Keratinocyte (primary cell): ENCODE results near the gene C14orf119. TPM values are rescaled to one million over a fixed set of nuclear protein-coding genes. Genes with fewer than 3 reads are reported as not detected.

ENCODE experiments used
- DNase-seq: peaks from one replicate; pipeline ENCODE4 v3.0.0-alpha.2; 2011; ENCODE audit warnings: low read depth, missing footprints, low spot score
- FAIRE-seq: peaks from 2 replicates; lab custom pipeline; 2011; peaks lifted over from hg19 to GRCh38; lab: Jason Lieb, UNC
- H2AFZ ChIP-seq: 2 replicates; pipeline ENCODE4 v1.6.0; 2012; ENCODE audit warnings: low read length, control low read depth, inconsistent platforms; ENCODE audit not compliant: control insufficient read depth
- H3K27ac ChIP-seq: 2 replicates; pipeline ENCODE4 v1.5.1; 2011; ENCODE audit warnings: low read length; ENCODE audit not compliant: control insufficient read depth, insufficient read depth
- H3K27me3 ChIP-seq: 3 replicates; pipeline ENCODE4 v1.6.0; 2011; ENCODE audit warnings: low read length; ENCODE audit not compliant: control insufficient read depth, insufficient read depth; ENCODE audit errors: extremely low read depth
- H3K36me3 ChIP-seq, 2 experiments: 2 replicates in 1 of 2; 3 replicates in 1 of 2; pipeline ENCODE4 v1.5.1; 2011; ENCODE audit warnings: low read length in 2 of 2, mild to moderate bottlenecking in 1 of 2; ENCODE audit not compliant: control insufficient read depth in 2 of 2, insufficient read depth in 2 of 2; ENCODE audit errors: extremely low read depth in 1 of 2
- H3K4me1 ChIP-seq: 3 replicates; pipeline ENCODE4 v1.5.1; 2011; ENCODE audit warnings: low read length; ENCODE audit not compliant: control insufficient read depth, insufficient read depth; ENCODE audit errors: extremely low read depth
- H3K4me2 ChIP-seq: 3 replicates; pipeline ENCODE4 v1.6.0; 2011; ENCODE audit warnings: low read depth, low read length; ENCODE audit not compliant: control insufficient read depth, insufficient read depth; ENCODE audit errors: extremely low read depth
- H3K4me3 ChIP-seq, 3 experiments: fragments of 200-600 bp in 1 of 3; sonication (generic) in 1 of 3; 2 replicates in 2 of 3; 3 replicates in 1 of 3; pipeline ENCODE4 v1.5.1; 2011 to 2016; ENCODE audit warnings: low read length in 3 of 3, mild to moderate bottlenecking in 3 of 3, control low read depth in 2 of 3, inconsistent platforms in 1 of 3, low read depth in 1 of 3, mixed read lengths in 1 of 3, mixed run types in 1 of 3, moderate library complexity in 1 of 3; ENCODE audit not compliant: control insufficient read depth in 2 of 3, insufficient read depth in 2 of 3; ENCODE audit errors: extremely low read depth in 1 of 3
- H3K79me2 ChIP-seq: 2 replicates; pipeline ENCODE4 v1.6.0; 2012; ENCODE audit warnings: low read length; ENCODE audit not compliant: control insufficient read depth, insufficient read depth
- H3K9ac ChIP-seq: 3 replicates; pipeline ENCODE4 v1.6.0; 2011; ENCODE audit warnings: low read length; ENCODE audit not compliant: control insufficient read depth, insufficient read depth; ENCODE audit errors: extremely low read depth
- H3K9me1 ChIP-seq: 3 replicates; pipeline ENCODE4 v1.6.0; 2011; ENCODE audit warnings: low read length; ENCODE audit not compliant: control insufficient read depth, insufficient read depth; ENCODE audit errors: extremely low read depth
- H3K9me3 ChIP-seq: 2 replicates; pipeline ENCODE4 v1.5.1; 2012; ENCODE audit warnings: low read depth, low read length; ENCODE audit not compliant: control insufficient read depth
- H4K20me1 ChIP-seq: 3 replicates; pipeline ENCODE4 v1.6.0; 2011; ENCODE audit warnings: low read length; ENCODE audit not compliant: control insufficient read depth, insufficient read depth; ENCODE audit errors: extremely low read depth
- EZH2 ChIP-seq: IDR thresholded peaks from one replicate; pipeline ENCODE4 v1.6.1; 2012; ENCODE audit warnings: inconsistent platforms, mild to moderate bottlenecking, low read length, moderate library complexity
- dilution Hi-C: fragments of 300-500 bp; cut with MboI; formaldehyde crosslinking; loops from one replicate; pipeline ENCODE4 v1.7.0; 2020; ENCODE audit warnings: low sequenced_read_pairs; ENCODE audit not compliant: extremely low pct_ligation_motif_present
- polyA plus RNA-seq, 5 experiments: library from polyadenylated mRNA; depleted of rRNA in 3 of 5; stranded (reverse) in 3 of 5; stranded (forward) in 1 of 5; unstranded in 1 of 5; fragments of >200 nt; gene quantifications; 1 replicate in 1 of 5; 2 replicates in 3 of 5; 3 replicates in 1 of 5; pipeline versions ENCODE4 v1.2.1 to v1.2.3, GENCODE V29; 2011 to 2012; ENCODE audit warnings: missing spikeins in 2 of 5, low read depth in 1 of 5, low replicate concordance in 1 of 5
- TF ChIP-seq, protein P1 (sequence below), 3 experiments: IDR thresholded peaks in 1 of 3; conservative IDR thresholded peaks in 1 of 3; optimal IDR thresholded peaks in 1 of 3; 2 replicates in 2 of 3; 3 replicates in 1 of 3; pipeline versions ENCODE3 to v1.5.1; 2011; ENCODE audit warnings: low read length in 3 of 3, mild to moderate bottlenecking in 3 of 3, moderate library complexity in 2 of 3, control low read depth in 1 of 3, inconsistent platforms in 1 of 3; ENCODE audit not compliant: insufficient read depth in 2 of 3; ENCODE audit errors: extremely low read depth in 1 of 3

The C14orf119 gene
- polyA plus RNA-seq, 1 donor (not counting 4 experiments of a cell fraction or from before 2014, with no cell fraction given): 73.7 TPM

DNA sequence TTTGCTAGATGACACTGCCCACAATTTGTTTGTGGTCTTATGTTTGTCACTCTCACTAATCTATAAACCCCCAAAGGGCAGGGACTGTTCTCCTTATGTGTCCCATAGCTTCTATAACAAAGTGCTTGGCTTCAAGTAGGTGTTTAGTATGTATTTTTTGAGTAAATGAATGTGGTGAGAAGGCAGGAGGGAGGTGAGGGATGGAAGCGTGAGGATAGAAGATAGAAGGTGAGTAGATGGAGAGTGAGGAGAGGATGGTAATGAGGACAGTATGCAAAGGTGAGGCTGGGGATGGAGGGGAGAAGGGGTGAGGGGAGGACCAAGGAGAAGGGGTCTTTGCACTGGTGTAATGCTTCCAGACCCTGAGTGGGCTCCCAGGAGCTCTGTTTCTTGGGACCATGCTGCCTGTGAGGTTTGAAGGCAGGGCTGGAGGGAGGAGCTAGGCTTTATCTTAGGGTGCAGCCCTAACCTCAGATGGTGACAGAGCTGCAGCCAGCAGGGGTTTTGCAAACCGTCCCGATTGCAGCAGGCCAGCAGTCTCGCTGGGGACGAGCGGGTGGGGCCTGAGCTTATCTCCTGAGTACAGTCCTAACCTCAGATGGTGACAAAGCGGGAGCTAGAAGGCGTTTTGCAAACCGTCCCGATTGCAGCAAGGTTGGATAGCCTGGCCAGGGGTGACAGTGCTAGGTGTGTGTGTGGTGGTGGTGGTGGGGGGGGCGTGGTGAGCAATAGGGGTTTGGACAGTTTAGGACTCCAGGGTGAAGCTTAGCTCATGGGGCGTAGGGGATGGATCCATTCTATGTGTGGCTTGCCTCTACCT lies 17.3 kb downstream of the C14orf119 start:
- DNase-seq: no peak
- Histone ChIP-seq H3K9me3 (no peaks in the 10 kb centered on the region), H3K36me3 (no peaks in the 10 kb centered on the region), H3K27ac (no peak overlapping the region), H3K9me1 (no peaks in the 10 kb centered on the region), H3K9ac (no peak overlapping the region), H2AFZ (no peak overlapping the region), H3K79me2 (no peaks in the 10 kb centered on the region), H3K27me3 (no peaks in the 10 kb centered on the region), H3K4me1 (peaks cover 21% of the 10 kb centered on the region), H3K4me2 (no peak overlapping the region), H3K4me3 (no peak overlapping the region), H4K20me1 (no peaks in the 10 kb centered on the region)
- dilution Hi-C loops: no loop called here
- FAIRE-seq: no peak
- no peak for TF ChIP-seq EZH2
- TF ChIP-seq, protein P1, sequence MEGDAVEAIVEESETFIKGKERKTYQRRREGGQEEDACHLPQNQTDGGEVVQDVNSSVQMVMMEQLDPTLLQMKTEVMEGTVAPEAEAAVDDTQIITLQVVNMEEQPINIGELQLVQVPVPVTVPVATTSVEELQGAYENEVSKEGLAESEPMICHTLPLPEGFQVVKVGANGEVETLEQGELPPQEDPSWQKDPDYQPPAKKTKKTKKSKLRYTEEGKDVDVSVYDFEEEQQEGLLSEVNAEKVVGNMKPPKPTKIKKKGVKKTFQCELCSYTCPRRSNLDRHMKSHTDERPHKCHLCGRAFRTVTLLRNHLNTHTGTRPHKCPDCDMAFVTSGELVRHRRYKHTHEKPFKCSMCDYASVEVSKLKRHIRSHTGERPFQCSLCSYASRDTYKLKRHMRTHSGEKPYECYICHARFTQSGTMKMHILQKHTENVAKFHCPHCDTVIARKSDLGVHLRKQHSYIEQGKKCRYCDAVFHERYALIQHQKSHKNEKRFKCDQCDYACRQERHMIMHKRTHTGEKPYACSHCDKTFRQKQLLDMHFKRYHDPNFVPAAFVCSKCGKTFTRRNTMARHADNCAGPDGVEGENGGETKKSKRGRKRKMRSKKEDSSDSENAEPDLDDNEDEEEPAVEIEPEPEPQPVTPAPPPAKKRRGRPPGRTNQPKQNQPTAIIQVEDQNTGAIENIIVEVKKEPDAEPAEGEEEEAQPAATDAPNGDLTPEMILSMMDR (optimal IDR thresholded peaks at IDR 0.05 in 1 of 3, IDR thresholded peaks at IDR 0.05 in 1 of 3, conservative IDR thresholded peaks at IDR 0.05 in 1 of 3; ENCODE audit: extremely low read depth in 1 of 3, insufficient read depth in 2 of 3, low read length in 3 of 3): no peak

- Histone ChIP-seq H3K36me3 (no peaks in the 10 kb centered on the region), H3K4me3 (no peak overlapping the region), H3K79me2 (no peaks in the 10 kb centered on the region), H3K27ac (no peak overlapping the region), H3K4me1 (peaks cover 21% of the 10 kb centered on the region), H3K9ac (no peak overlapping the region), H3K27me3 (no peaks in the 10 kb centered on the region), H2AFZ (no peak overlapping the region), H3K4me2 (no peak overlapping the region), H4K20me1 (no peaks in the 10 kb centered on the region), H3K9me1 (no peaks in the 10 kb centered on the region), H3K9me3 (no peaks in the 10 kb centered on the region)
- TF ChIP-seq, protein P1 (optimal IDR thresholded peaks at IDR 0.05 in 1 of 3, IDR thresholded peaks at IDR 0.05 in 1 of 3, conservative IDR thresholded peaks at IDR 0.05 in 1 of 3; ENCODE audit: extremely low read depth in 1 of 3, insufficient read depth in 2 of 3, low read length in 3 of 3): no peak
- no peak for TF ChIP-seq EZH2
- dilution Hi-C loops: no loop called here
- DNase-seq (no peak), FAIRE-seq (no peak)
Measured at GRCh38 chr14:23113431-23114119, 18.3 kb downstream of the C14orf119 start.
